Measurements from ENCODE around the gene SOD3. TPM values are rescaled to one million over a fixed set of nuclear protein-coding genes. Genes with fewer than 3 reads are reported as not detected.

The SOD3 gene
- total and polyA plus RNA-seq, 4 donors, result 2.6 to 8.1 (median 4.6) TPM

GRCh38 chr4:24770667-24771066, 24.7 kb upstream of the SOD3 start:
- 88% methylated on average over 4 of the region's 4 CpGs for WGBS
- H3K36me3 ChIP-seq (ENCODE audit: control insufficient read depth in 4 of 4, insufficient read depth in 3 of 4, low read depth in 1 of 4, low read length in 3 of 4), result no peaks in the 10 kb centered on the region
- TF ChIP-seq SP1 (IDR thresholded peaks at IDR 0.05), result no peak

GRCh38 chr4:24771241-24771640, 24.1 kb upstream of the SOD3 start:
- Histone ChIP-seq H3K36me3 (ENCODE audit: control insufficient read depth in 4 of 4, insufficient read depth in 3 of 4, low read depth in 1 of 4, low read length in 3 of 4) (no peaks in the 10 kb centered on the region), H3K9ac (ENCODE audit: low read depth in 1 of 2, low read length in 2 of 2) (no peak overlapping the region), H3K4me1 (ENCODE audit: control insufficient read depth in 4 of 4, insufficient read depth in 4 of 4, low read length in 3 of 4) (no peaks in the 10 kb centered on the region), H3K4me3 (ENCODE audit: low read depth in 1 of 3, low read length in 3 of 3) (no peak overlapping the region), H3K27me3 (ENCODE audit: control insufficient read depth in 4 of 4, insufficient read depth in 4 of 4, low read length in 3 of 4) (no peaks in the 10 kb centered on the region), H3K27ac (ENCODE audit: low read depth in 1 of 2, low read length in 2 of 2) (no peak overlapping the region), H3K9me3 (ENCODE audit: control insufficient read depth in 4 of 4, low read length in 3 of 4) (no peaks in the 10 kb centered on the region)
- WGBS, result 80% methylated on average over 4 of the region's 4 CpGs
- TF ChIP-seq EGR1 (IDR thresholded peaks at IDR 0.05; ENCODE audit: low read depth in 2 of 2), result no peak
- TF ChIP-seq NR2F2 (IDR thresholded peaks at IDR 0.05), result no peak
- no peak for TF ChIP-seq HNF4G (IDR thresholded peaks at IDR 0.05)
- TF ChIP-seq ATF3 (IDR thresholded peaks at IDR 0.05), result no peak
- no peak for TF ChIP-seq MAX (IDR thresholded peaks at IDR 0.05)
- no peak for TF ChIP-seq HNF4A (conservative IDR thresholded peaks at IDR 0.05)
- no peak for TF ChIP-seq GABPA (IDR thresholded peaks at IDR 0.05 in 1 of 2, conservative IDR thresholded peaks at IDR 0.05 in 1 of 2)
- no peak for TF ChIP-seq FOXA2 (IDR thresholded peaks at IDR 0.05)
- no peak for TF ChIP-seq RAD21 (IDR thresholded peaks at IDR 0.05)
- no peak for TF ChIP-seq REST (IDR thresholded peaks at IDR 0.05)
- no peak for TF ChIP-seq RXRA (IDR thresholded peaks at IDR 0.05)
- no peak for DNase-seq (ENCODE audit: low spot score)

More at GRCh38 chr4:24770667-24771066, 24.7 kb upstream of the SOD3 start:
- no peak overlapping the region for H3K4me3 ChIP-seq (ENCODE audit: low read depth in 1 of 3, low read length in 3 of 3)
- DNase-seq (ENCODE audit: low spot score), result no peak
- no peak overlapping the region for H3K27ac ChIP-seq (ENCODE audit: low read depth in 1 of 2, low read length in 2 of 2)
- no peaks in the 10 kb centered on the region for H3K9me3 ChIP-seq (ENCODE audit: control insufficient read depth in 4 of 4, low read length in 3 of 4)
- no peaks in the 10 kb centered on the region for H3K4me1 ChIP-seq (ENCODE audit: control insufficient read depth in 4 of 4, insufficient read depth in 4 of 4, low read length in 3 of 4)
- no peaks in the 10 kb centered on the region for H3K27me3 ChIP-seq (ENCODE audit: control insufficient read depth in 4 of 4, insufficient read depth in 4 of 4, low read length in 3 of 4)
- H3K9ac ChIP-seq (ENCODE audit: low read depth in 1 of 2, low read length in 2 of 2), result no peak overlapping the region

- no peaks in the 10 kb centered on the region for H3K36me3 ChIP-seq (ENCODE audit: control insufficient read depth in 4 of 4, insufficient read depth in 3 of 4, low read depth in 1 of 4, low read length in 3 of 4)
- WGBS, result 88% methylated on average over 5 of the region's 5 CpGs
- no peaks in the 10 kb centered on the region for H3K4me1 ChIP-seq (ENCODE audit: control insufficient read depth in 4 of 4, insufficient read depth in 4 of 4, low read length in 3 of 4)
- no peak for TF ChIP-seq REST (IDR thresholded peaks at IDR 0.05)
- no peak for TF ChIP-seq HNF4G (IDR thresholded peaks at IDR 0.05)
- H3K4me3 ChIP-seq (ENCODE audit: low read depth in 1 of 3, low read length in 3 of 3), result no peak overlapping the region
- H3K9me3 ChIP-seq (ENCODE audit: control insufficient read depth in 4 of 4, low read length in 3 of 4), result no peaks in the 10 kb centered on the region
- no peak overlapping the region for H3K9ac ChIP-seq (ENCODE audit: low read depth in 1 of 2, low read length in 2 of 2)
- no peaks in the 10 kb centered on the region for H3K27me3 ChIP-seq (ENCODE audit: control insufficient read depth in 4 of 4, insufficient read depth in 4 of 4, low read length in 3 of 4)
- no peak for DNase-seq (ENCODE audit: low spot score)
- no peak overlapping the region for H3K27ac ChIP-seq (ENCODE audit: low read depth in 1 of 2, low read length in 2 of 2)
These were observed 23.2 kb upstream of the SOD3 start for GRCh38 chr4:24772061-24772705.
